ENCODE results near the gene DPH1.

GRCh38 chr17:2090210-2090641 lies 60.3 kb downstream of the DPH1 start:
- TF ChIP-seq, protein P1, sequence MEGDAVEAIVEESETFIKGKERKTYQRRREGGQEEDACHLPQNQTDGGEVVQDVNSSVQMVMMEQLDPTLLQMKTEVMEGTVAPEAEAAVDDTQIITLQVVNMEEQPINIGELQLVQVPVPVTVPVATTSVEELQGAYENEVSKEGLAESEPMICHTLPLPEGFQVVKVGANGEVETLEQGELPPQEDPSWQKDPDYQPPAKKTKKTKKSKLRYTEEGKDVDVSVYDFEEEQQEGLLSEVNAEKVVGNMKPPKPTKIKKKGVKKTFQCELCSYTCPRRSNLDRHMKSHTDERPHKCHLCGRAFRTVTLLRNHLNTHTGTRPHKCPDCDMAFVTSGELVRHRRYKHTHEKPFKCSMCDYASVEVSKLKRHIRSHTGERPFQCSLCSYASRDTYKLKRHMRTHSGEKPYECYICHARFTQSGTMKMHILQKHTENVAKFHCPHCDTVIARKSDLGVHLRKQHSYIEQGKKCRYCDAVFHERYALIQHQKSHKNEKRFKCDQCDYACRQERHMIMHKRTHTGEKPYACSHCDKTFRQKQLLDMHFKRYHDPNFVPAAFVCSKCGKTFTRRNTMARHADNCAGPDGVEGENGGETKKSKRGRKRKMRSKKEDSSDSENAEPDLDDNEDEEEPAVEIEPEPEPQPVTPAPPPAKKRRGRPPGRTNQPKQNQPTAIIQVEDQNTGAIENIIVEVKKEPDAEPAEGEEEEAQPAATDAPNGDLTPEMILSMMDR (IDR thresholded peaks at IDR 0.05 in 4 of 5, conservative IDR thresholded peaks at IDR 0.05 in 1 of 5) = no peak
- TF ChIP-seq POLR2A (IDR thresholded peaks at IDR 0.05) = no peak
